ENCODE measurements around the gene HHATL.
A peak's percentile ranks its signal among the peaks of the same experiment; 100 is the strongest.

The HHATL gene

GRCh38 chr3:42659451-42660130 lies 43.0 kb downstream of the HHATL start:
- DNase-seq = no peak
- in situ Hi-C loops (cut with HindIII; ENCODE audit: low pct_ligation_motif_present, low pct_unique_long_range_greater_than_20kb, low sequenced_read_pairs) = no loop called here

GRCh38 chr3:42658771-42659390 lies 43.7 kb downstream of the HHATL start:
- no peak for DNase-seq
- in situ Hi-C loops (cut with HindIII; ENCODE audit: low pct_ligation_motif_present, low pct_unique_long_range_greater_than_20kb, low sequenced_read_pairs) = no loop called here

- DNase-seq = no peak
- in situ Hi-C loops (cut with HindIII; ENCODE audit: low pct_ligation_motif_present, low pct_unique_long_range_greater_than_20kb, low sequenced_read_pairs) = no loop called here
These were observed 44.4 kb downstream of the HHATL start for GRCh38 chr3:42658091-42658770.

GRCh38 chr3:42657675-42658074 lies 44.9 kb downstream of the HHATL start:
- in situ Hi-C loops (cut with HindIII; ENCODE audit: low pct_ligation_motif_present, low pct_unique_long_range_greater_than_20kb, low sequenced_read_pairs) = no loop called here
- DNase-seq = no peak

- DNase-seq = no peak
- in situ Hi-C loops (cut with HindIII; ENCODE audit: low pct_ligation_motif_present, low pct_unique_long_range_greater_than_20kb, low sequenced_read_pairs) = no loop called here
These were observed 45.7 kb downstream of the HHATL start for GRCh38 chr3:42656680-42657610.

DNA sequence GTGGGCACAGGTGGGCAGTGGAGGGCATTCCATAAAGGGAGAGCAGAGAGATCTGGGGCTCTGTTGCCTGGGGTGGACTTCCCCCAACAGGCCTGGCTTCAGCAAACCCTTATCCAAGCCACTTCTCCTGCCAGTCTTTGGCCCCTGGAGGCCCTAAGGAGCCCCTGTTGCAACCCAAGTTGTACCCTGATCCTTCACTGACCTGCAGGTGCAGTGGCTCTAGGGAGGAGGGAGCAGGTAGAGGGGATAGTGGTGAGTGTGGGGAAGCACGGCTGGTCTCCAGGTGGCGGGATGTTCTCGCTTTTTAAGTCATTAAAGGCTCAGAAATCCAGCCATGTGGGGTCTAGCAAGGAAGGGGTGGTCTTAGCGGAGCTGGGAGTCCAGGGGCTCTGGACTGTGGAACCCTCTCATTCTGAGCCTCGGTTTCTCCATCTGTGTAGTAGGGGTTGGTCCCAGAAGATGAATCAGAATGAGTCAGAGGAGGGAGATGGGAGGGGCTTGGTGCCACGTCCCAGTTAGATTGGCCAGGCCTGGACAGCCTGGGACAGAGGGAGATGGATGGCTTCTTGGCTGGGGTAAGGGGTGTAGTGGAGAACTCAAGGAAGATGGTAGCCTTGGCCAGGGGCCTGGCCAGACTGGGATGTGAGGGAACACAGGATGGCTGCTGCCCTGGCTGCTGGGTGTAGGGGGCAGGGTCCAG lies 46.5 kb downstream of the HHATL start:
- DNase-seq = peak; percentile 26
- in situ Hi-C loops (cut with HindIII; ENCODE audit: low pct_ligation_motif_present, low pct_unique_long_range_greater_than_20kb, low sequenced_read_pairs) = no loop called here

- in situ Hi-C loops (cut with HindIII; ENCODE audit: low pct_ligation_motif_present, low pct_unique_long_range_greater_than_20kb, low sequenced_read_pairs) = no loop called here
- no peak for DNase-seq
These were observed 47.2 kb downstream of the HHATL start for GRCh38 chr3:42655331-42655888.

GRCh38 chr3:42654331-42655201 lies 48.0 kb downstream of the HHATL start:
- in situ Hi-C loops (cut with HindIII; ENCODE audit: low pct_ligation_motif_present, low pct_unique_long_range_greater_than_20kb, low sequenced_read_pairs) = no loop called here
- DNase-seq = peak; percentile 64

- DNase-seq = peak; percentile 37
- in situ Hi-C loops (cut with HindIII; ENCODE audit: low pct_ligation_motif_present, low pct_unique_long_range_greater_than_20kb, low sequenced_read_pairs) = no loop called here
These were observed 48.9 kb downstream of the HHATL start, which contains the start of gene ZBTB47 for GRCh38 chr3:42653560-42654330. ZBTB47 (plus strand) TSS chr3:42653697; CDS start chr3:42658356, 4,659 bp downstream.

DNA sequence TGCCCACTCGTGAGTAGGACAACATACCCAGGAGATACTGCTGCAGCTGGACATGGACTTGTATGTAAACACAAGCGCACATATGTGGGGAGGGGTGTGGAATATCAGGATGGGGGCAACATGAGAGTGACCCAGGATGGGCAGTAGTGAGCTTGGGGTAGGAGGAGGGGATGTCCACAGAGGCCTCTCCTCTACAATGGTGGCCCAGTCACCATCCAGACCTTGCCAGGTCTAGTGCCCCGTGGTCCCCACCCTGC lies 49.4 kb downstream of the HHATL start:
- DNase-seq = no peak
- in situ Hi-C loops (cut with HindIII; ENCODE audit: low pct_ligation_motif_present, low pct_unique_long_range_greater_than_20kb, low sequenced_read_pairs) = no loop called here

DNA sequence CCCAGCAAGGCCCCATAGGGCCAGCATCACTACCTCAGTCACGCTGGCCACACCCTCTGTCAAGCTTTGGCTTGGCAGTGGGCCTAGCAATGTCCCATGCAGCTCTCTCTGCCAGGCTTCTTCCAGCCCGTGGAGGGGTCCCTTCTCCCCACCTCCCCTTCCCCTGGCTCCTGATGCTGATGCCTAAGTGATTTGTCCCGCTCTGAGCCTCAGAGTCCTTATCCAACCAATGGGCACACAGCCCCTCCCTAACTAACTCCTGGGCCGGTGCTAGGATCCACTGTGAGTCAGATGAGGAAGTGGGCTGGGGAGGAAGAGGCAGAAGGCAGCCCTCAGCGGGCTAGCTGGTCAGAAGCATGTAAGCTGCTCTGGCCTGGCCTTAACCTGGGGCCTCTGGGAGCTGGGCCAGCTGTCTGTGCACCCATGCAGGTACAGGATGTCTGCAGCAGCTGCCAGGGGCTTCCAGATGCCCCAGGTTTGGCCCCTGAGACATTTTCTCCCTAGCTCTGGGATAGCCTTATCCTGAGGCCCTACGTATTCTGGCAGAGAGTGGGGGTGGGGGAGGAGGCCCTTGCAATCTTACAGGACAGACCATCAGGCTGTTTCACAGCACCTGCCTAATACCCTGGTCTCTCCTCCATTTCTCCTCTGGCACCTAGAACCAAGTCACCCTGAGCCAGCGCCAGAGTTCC lies 49.8 kb downstream of the HHATL start:
- in situ Hi-C loops (cut with HindIII; ENCODE audit: low pct_ligation_motif_present, low pct_unique_long_range_greater_than_20kb, low sequenced_read_pairs) = no loop called here
- peak; percentile 89 for DNase-seq

- in situ Hi-C loops (cut with HindIII; ENCODE audit: low pct_ligation_motif_present, low pct_unique_long_range_greater_than_20kb, low sequenced_read_pairs) = no loop called here
- peak; percentile 55 for DNase-seq
These were observed 50.4 kb downstream of the HHATL start for GRCh38 chr3:42652251-42652610.

DNA sequence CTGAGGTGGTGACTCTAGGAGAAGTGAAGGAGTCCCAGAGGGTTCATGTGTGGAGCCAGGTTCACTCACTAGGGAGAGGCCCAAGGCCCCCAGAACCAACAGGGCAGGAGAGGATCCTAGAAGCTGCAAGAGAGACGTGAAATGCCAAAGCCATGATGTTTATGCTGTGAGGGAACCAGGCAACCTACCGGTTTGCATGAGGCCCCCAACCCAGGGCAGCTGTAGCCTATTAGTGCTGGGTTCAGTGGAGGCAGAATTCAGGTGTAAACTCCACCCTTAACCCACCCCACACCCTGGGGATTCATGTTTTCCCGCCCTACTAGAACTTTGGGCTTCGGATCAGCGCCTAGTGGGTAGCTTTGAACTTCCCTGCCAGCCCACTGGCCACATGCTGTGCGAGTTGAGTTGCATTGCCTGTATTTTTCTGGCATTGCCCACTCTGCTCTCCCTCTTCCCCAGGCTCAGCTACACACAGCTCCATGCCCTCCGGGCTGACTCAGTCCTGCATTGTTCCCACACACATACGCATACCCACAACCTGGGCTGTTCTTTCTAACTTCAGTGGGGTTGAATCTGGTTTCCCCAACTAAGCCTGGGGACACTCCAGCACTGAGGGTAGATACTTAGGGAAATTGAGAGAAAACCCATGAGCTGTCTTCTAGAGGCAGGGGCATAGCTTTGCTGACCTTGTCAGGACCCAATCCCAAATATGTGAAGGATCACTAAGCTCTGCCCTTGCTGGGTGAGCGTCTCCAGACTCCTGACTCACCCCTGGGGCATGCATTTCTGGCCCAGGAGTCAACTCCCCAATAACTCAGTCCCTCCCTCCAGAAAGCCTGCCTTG lies 51.1 kb downstream of the HHATL start:
- in situ Hi-C loops (cut with HindIII; ENCODE audit: low pct_ligation_motif_present, low pct_unique_long_range_greater_than_20kb, low sequenced_read_pairs) = no loop called here
- peak; percentile 79 for DNase-seq

DNA sequence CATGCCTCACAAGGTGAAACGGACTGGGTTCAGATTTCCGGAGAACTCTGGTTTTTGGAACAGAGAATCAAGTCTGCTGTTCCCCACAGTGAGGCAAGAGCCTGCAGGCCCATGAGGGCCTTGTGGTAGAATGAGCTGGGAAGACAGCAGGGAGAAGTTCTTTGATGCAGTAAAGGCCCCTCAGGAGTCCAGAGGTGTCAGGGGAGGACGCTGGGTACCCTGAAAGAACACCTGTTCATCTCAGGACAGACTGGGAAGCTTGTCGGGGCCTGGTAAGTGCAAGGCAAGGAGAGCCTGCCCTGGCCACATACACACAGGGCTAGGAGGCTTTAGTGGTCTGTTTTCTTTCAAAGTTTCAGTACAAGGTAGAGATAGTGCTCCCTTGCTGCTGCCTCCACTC lies 52.8 kb downstream of the HHATL start:
- in situ Hi-C loops (cut with HindIII; ENCODE audit: low pct_ligation_motif_present, low pct_unique_long_range_greater_than_20kb, low sequenced_read_pairs) = no loop called here
- DNase-seq = no peak

DNA sequence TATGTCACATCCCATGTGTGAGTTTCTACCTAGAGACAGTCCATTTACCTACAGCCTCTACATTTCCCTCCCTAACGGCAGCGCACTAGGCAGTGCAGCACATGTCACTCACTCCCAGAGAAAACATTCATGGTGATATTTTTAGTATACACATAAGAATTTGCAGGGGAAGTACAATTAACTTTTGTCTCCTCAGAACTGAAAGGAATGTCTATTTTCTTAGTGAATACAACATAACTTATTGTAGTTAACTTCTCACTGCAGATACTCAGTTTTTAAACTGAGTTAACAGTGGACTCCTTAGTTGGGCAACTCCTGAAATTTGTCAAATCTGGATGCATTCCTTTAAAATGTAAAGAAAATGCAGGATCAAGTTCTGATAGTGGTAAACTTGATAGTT lies 53.6 kb downstream of the HHATL start:
- no peak for DNase-seq
- in situ Hi-C loops (cut with HindIII; ENCODE audit: low pct_ligation_motif_present, low pct_unique_long_range_greater_than_20kb, low sequenced_read_pairs) = no loop called here

All from ACHN (cell line).